Uterus (tissue), 4 donors: ENCODE results near the gene SMCO4. TPM values are rescaled to one million over a fixed set of nuclear protein-coding genes. Genes with fewer than 3 reads are reported as not detected.
A peak's percentile ranks its signal among the peaks of the same experiment; 100 is the strongest.

Source experiments
- DNase-seq, 2 donors: peaks; one replicate each; pipeline ENCODE4 v3.0.0-alpha.2; 2019 to 2020
- H3K27ac ChIP-seq, 2 donors: fragments of 200-600 bp; sonication (generic); 1 replicate in 1 of 2; 2 replicates in 1 of 2; pipeline ENCODE4 v1.5.1; 2016 to 2018
- H3K27me3 ChIP-seq, 2 donors: fragments of 200-600 bp; sonication (generic); one replicate each; pipeline ENCODE4 v1.5.1; 2018 to 2019; ENCODE audit warnings: control low read depth in 1 of 2
- H3K36me3 ChIP-seq, 2 donors: fragments of 200-600 bp; sonication (generic); one replicate each; pipeline ENCODE4 v1.5.1; 2019; ENCODE audit warnings: control low read depth in 1 of 2
- H3K4me1 ChIP-seq, 2 donors: fragments of 200-600 bp; sonication (generic); one replicate each; pipeline ENCODE4 v1.5.1; 2018 to 2019; ENCODE audit warnings: control low read depth in 1 of 2
- H3K4me3 ChIP-seq, 2 donors: fragments of 200-600 bp; sonication (generic); 1 replicate in 1 of 2; 2 replicates in 1 of 2; pipeline ENCODE4 v1.5.1; 2018 to 2019; ENCODE audit warnings: mild to moderate bottlenecking in 1 of 2
- H3K9me3 ChIP-seq, 2 donors: fragments of 200-600 bp; sonication (generic); one replicate each; pipeline ENCODE4 v1.5.1; 2019; ENCODE audit warnings: control low read depth in 1 of 2
- CTCF ChIP-seq, 4 experiments: fragments of 200-600 bp in 2 of 4; fragments of 450-650 bp in 2 of 4; sonication (generic) in 2 of 4; IDR thresholded peaks; one replicate each; pipeline ENCODE4 v1.5.1; 2016 to 2019; ENCODE audit warnings: antibody characterized with exemption in 4 of 4, mild to moderate bottlenecking in 2 of 4, moderate library complexity in 1 of 4
- POLR2A ChIP-seq, 2 donors: fragments of 450-650 bp; IDR thresholded peaks; one replicate each; pipeline ENCODE4 v1.6.1; 2016; ENCODE audit warnings: antibody characterized with exemption in 2 of 2, mild to moderate bottlenecking in 1 of 2, moderate library complexity in 1 of 2
- intact Hi-C: fragments of 100-400 bp; cut with DNase I; formaldehyde crosslinking; loops from one replicate; pipeline ENCODE4 v1.15.1; 2023; ENCODE audit warnings: low total_unique reads
- total RNA-seq, 4 donors: library from RNA; depleted of rRNA in 3 of 4; stranded (reverse); fragments of >200 nt in 3 of 4; gene quantifications; one replicate each; pipeline versions ENCODE4 v1.1.0 to v1.2.4, GENCODE V29; 2014 to 2023
- donor health status: DM: yes; HTN: yes; CAD: no.

Gene SMCO4
- total RNA-seq, 4 donors from 2014 or later: 7.2 to 30.0 (median 17.7) TPM

DNA sequence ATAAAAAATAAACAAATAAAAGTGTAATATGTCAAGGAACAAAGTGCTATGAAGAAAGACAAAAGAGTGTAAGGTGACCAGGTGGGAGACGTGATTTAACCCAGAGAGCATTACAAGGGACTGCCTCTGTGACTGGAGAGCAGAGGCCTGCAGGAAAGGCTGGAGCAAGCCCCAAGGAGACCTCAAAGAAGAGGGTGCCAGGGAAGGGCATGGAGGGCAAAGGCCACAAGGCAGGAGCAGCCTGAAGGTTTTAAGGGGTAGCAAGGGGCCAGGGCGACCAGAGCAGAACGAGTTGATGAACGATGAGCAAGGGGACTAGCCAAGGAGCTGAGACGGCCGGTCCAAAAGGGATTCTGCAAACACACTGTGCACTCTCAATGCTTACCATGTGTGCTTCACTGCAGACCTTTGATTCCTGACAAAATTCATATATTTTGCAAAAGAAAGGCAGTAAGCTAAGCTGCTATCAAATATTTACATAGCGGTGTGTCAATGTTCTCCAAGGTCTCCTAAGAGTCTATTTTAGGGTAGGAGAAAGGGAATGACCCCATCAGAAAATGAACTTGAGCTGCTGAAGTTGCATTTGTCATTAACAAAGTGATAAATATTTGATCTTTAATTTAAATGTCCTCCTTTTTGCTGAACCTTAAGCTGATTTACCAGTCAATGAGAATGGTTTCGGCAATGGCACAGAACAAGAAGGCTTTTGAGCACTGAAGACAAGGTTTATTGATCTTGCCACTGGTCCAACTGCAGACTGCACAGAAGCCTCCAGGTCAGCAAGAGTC, 50.5 kb downstream of the SMCO4 start:
- Histone ChIP-seq H3K27me3 (no peaks in the 10 kb centered on the region), H3K9me3 (no peaks in the 10 kb centered on the region), H3K27ac (no peak overlapping the region), H3K4me3 (no peak overlapping the region), H3K4me1 (no peaks in the 10 kb centered on the region), H3K36me3 (no peaks in the 10 kb centered on the region)
- intact Hi-C loops: no loop called here
- no peak for DNase-seq
- TF ChIP-seq POLR2A (IDR thresholded peaks at IDR 0.05) (no peak), CTCF (IDR thresholded peaks at IDR 0.05) (no peak)

DNA sequence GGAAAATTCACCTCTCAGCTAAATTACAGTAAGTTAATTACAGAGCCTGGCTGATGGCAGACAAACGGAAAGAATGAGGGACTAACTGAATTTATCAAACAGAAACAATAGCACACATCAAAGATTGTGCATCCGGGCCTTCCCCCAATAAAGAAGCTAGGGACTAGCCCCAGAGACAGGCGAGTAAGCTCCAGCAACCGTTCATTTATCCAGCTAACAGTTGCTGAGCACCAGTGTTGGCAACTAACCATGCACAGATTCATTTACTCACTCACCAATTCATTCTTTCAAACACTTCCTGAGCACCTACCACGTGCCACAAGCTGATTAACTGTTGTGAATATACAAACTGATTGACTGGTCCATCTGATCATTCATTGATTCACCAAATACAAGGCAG, 51.2 kb downstream of the SMCO4 start:
- Histone ChIP-seq H3K27me3 (no peaks in the 10 kb centered on the region), H3K4me3 (no peak overlapping the region), H3K4me1 (no peaks in the 10 kb centered on the region), H3K36me3 (no peaks in the 10 kb centered on the region), H3K9me3 (no peaks in the 10 kb centered on the region), H3K27ac (no peak overlapping the region)
- intact Hi-C loops: no loop called here
- no peak for DNase-seq
- TF ChIP-seq CTCF (IDR thresholded peaks at IDR 0.05) (no peak), POLR2A (IDR thresholded peaks at IDR 0.05) (no peak)

- Histone ChIP-seq H3K36me3 (no peaks in the 10 kb centered on the region), H3K4me1 (no peaks in the 10 kb centered on the region), H3K27ac (no peak overlapping the region), H3K27me3 (no peaks in the 10 kb centered on the region), H3K9me3 (no peaks in the 10 kb centered on the region), H3K4me3 (no peak overlapping the region)
- TF ChIP-seq POLR2A (IDR thresholded peaks at IDR 0.05) (no peak), CTCF (IDR thresholded peaks at IDR 0.05) (no peak)
- intact Hi-C loops: no loop called here
- DNase-seq: no peak
These were observed 52.1 kb downstream of the SMCO4 start for GRCh38 chr11:93490996-93491618.

DNA sequence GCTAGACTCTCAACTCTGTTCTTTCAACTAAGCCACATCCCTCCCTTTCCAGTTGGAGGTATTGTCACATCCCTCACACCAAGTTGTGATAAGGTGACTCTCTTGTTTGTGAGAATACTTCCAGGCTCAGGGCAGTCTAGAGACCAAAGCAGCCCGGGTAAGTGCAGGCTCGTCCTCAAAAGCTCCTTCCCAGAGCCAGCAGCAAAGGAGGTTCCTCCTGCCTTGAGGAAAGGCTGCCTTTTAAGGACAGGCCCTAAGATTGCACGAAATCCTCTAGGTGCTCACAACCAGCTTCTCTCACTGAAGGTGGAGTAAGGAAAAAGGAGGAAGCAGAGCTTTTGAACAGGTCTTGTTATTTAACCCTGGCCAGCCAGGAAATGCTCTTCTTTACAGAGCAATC, 53.4 kb downstream of the SMCO4 start:
- TF ChIP-seq POLR2A (IDR thresholded peaks at IDR 0.05): no peak
- TF ChIP-seq CTCF (IDR thresholded peaks at IDR 0.05): no peak
- intact Hi-C loops: no loop called here
- H3K4me1 ChIP-seq: no peaks in the 10 kb centered on the region

GRCh38 chr11:93487032-93487483, 56.1 kb downstream of the SMCO4 start:
- Histone ChIP-seq H3K27me3 (no peaks in the 10 kb centered on the region), H3K4me3 (no peak overlapping the region), H3K36me3 (no peaks in the 10 kb centered on the region), H3K4me1 (no peaks in the 10 kb centered on the region), H3K9me3 (no peaks in the 10 kb centered on the region), H3K27ac (peak overlapping the region in 1 of 2 donors; percentile 33)
- DNase-seq: peak; percentile 30 to 42
- TF ChIP-seq CTCF (IDR thresholded peaks at IDR 0.05): no peak
- no peak for TF ChIP-seq POLR2A (IDR thresholded peaks at IDR 0.05)
- intact Hi-C loops: no loop called here

More for the DNA sequence above, 53.4 kb downstream of the SMCO4 start:
- no peaks in the 10 kb centered on the region for H3K9me3 ChIP-seq
- H3K27me3 ChIP-seq: no peaks in the 10 kb centered on the region
- no peak overlapping the region for H3K4me3 ChIP-seq
- H3K27ac ChIP-seq: no peak overlapping the region
- H3K36me3 ChIP-seq: no peaks in the 10 kb centered on the region
- no peak for DNase-seq
